ENCODE data around the gene MORC2.

DNA sequence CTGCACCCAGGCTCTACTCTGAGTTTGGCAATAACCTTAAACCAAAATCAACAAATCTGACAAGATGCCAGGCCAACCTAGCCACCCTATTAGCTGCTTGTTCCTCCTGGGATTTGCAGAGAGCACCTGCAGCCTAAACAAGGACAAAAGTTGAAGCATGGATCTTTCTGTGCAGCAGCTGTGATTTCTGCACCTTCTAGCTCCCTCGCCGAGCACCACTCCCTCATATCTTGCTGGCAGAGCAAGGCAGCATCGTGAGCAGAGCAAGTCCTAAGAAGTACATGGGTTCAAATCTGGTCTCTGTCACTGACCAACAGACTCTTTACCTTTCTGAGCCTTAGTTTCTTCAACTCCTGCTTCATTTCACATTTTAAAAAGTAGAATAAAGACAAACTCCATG is 38.3 kb downstream of the MORC2 start:
- TF ChIP-seq CTCF (IDR thresholded peaks at IDR 0.05; ENCODE audit: insufficient read depth, low read length) (no peak), POLR2AphosphoS5 (IDR thresholded peaks at IDR 0.05; ENCODE audit: low read depth) (no peak), REST (IDR thresholded peaks at IDR 0.05; ENCODE audit: insufficient replicate concordance, low read depth) (no peak), GABPA (IDR thresholded peaks at IDR 0.05; ENCODE audit: low read depth) (no peak), SPI1 (IDR thresholded peaks at IDR 0.05; ENCODE audit: borderline replicate concordance, low read depth) (no peak)
